Activated naive CD4-positive, alpha-beta T cell (primary cell): Measurements from ENCODE around the gene MIA2.
"Not testable (repeated sequence)": the region's sequence is repeated elsewhere in the genome, so short reads cannot be mapped to it uniquely, and the experiment has no call there.

ENCODE experiments used
- DNase-seq, 4 experiments: peaks; one replicate each; lab custom pipeline; 2025; lab: John Stamatoyannopoulos, UW

Gene MIA2

GRCh38 chr14:39341126-39341525, 107.4 kb downstream of the MIA2 start:
- not testable (repeated sequence) for DNase-seq

- DNase-seq = no peak
These were observed 109.1 kb downstream of the MIA2 start for GRCh38 chr14:39342768-39343167.

DNA sequence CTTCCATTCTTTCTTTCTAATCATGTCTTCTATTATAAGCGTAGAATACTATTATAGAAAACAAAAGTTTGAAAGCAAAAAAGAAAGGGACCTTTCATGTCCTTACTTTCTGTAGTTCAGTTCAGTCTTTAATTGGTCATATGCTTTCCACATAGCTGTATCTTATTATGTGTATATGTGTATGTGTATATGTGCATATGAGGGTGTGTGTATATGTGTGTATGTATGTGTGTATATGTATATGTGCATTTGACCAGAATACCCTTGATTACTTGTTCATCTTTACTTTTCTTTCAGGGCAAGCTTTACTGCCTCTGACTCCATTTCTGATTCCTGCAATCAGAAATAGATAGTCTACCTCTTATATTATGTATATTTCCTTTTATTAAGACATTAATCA, 109.9 kb downstream of the MIA2 start:
- no peak for DNase-seq

- no peak for DNase-seq
These were observed 117.2 kb downstream of the MIA2 start for GRCh38 chr14:39350866-39351265.

DNA sequence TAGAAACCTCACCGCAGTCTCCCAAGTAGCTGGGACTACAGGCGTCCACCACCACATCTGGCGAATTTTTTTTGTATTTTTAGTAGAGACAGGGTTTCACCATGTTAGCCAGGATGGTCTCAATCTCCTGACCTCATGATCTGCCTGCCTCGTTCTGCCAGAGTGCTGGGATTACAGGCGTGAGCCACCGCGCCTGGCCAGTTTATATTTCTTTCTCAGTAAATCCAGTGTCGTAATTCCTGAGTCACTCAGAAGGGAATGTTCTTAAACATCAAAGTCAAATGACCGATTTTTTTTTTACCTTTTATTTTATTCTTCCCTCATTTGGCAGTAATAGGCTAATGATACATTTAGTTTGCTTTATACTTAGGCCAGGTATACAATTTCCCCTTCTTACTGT, 118.0 kb downstream of the MIA2 start:
- DNase-seq = no peak

DNA sequence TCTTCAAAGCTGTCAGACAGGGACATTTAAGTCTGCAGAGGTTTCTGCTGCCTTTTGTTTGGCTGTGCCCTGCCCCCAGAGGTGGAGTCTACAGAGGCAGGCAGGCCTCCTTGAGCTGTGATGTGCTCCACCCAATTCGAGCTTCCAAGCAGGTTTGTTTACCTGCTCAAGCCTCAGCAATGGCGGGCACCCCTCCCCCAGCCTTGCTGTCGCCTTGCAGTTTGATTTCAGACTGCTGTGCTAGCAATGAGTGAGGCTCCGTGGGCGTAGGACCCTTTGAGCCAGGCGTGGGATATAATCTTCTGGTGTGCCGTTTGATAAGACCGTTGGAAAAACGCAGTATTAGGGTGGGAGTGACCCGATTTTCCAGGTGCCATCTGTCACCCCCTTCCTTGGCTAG, 125.4 kb downstream of the MIA2 start:
- DNase-seq = not testable (repeated sequence)

GRCh38 chr14:39360316-39360715, 126.6 kb downstream of the MIA2 start:
- no peak for DNase-seq

GRCh38 chr14:39361556-39361955, 127.8 kb downstream of the MIA2 start:
- not testable (repeated sequence) for DNase-seq

- no peak for DNase-seq
These were observed 130.8 kb downstream of the MIA2 start for GRCh38 chr14:39364509-39364908.

GRCh38 chr14:39365354-39365753, 131.6 kb downstream of the MIA2 start:
- DNase-seq = no peak

GRCh38 chr14:39366460-39367386, 133.0 kb downstream of the MIA2 start:
- DNase-seq = no peak

DNA sequence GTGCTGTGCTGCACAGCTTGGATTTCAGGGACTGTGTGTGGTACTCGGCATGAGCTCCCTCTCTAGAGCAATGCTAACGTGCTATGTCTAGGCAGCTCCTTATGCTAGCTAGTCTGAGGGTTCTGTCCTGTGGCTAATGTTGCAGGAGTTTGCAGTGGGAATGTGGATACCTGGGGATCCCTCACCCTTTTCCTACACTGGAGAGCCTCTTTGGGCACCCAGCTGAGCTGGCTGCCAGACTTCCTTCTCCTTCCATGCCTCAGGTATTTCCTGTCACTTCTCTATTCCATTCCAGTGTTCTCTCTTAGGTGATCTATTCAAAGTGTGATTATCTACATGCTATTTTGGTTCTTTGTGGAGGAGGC, 133.7 kb downstream of the MIA2 start:
- no peak for DNase-seq

DNA sequence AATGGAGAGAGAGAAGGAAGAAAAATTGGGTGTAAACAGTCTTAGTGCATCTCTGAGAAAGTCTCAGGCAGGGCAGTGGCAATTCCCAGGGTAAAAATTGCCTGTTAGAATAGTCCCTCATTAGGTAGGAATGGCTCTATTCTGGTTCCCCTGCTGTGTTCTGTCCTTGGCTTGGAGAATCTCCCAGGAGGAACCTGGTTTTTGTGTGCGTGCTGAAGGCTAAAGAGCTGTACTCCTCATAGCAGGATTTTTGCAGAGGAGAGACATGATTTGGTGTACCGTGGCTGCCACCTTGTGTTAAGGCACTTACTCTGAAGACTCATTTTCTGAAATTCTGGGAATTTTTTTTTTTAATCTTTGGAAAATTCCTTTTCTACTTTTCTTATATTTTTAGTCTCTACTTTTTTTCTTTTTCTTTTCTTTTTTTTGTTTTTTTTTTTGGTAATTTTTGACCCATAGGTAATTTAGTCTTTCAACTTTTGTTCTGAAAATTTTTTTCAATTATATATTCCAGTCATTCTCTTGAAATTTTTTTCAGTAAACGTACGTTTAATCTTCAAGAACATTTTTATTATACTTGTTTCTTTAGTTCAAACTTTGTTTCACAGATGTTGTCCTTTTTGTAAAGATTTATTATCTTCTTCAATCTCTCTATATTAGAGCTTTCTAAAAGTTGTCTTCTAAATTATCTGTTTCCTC, 134.7 kb downstream of the MIA2 start:
- no peak for DNase-seq

DNA sequence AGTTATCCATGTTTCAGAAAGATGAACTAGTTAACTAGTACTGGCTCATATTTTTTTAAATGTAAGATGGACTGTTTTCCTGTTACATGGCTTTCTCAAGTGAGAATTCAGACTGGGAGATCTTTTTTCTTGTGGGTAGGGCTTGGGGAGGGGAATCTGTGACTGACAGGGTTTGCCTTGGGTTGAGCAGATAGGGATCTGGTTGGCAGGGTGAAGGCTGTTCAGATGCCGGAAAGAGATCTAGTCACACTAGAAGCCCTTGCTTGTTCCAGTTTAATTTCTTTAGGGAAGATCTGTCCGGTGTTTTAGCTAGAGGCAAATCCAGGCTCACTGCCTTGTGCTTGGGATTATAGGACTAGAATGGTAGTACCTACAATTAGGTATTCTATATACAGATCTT, 135.3 kb downstream of the MIA2 start:
- DNase-seq = no peak

GRCh38 chr14:39370415-39370814, 136.7 kb downstream of the MIA2 start:
- no peak for DNase-seq

DNA sequence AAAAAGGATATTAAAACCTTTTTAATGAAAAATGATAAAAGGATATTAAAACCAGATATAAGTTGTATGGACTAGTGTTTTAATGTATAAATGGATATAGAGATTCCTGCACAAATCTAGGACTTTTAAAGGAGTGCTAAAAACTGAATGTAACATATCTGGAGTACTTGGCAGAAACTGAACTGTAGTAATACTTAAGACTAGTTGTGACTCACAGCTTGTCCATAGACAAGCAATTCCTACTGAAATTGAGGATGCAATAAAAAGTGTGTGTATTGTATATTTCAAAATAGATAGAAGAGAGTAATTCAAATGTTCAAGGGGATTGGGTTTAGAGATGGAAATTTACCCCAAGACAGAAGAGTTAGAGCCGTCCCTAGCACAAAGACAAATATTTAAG, 138.9 kb downstream of the MIA2 start:
- DNase-seq = no peak

GRCh38 chr14:39374851-39375250, 141.1 kb downstream of the MIA2 start:
- no peak for DNase-seq

- DNase-seq = no peak
These were observed 143.1 kb downstream of the MIA2 start for GRCh38 chr14:39376667-39377403.

GRCh38 chr14:39381366-39381765, 147.7 kb downstream of the MIA2 start:
- DNase-seq = no peak

DNA sequence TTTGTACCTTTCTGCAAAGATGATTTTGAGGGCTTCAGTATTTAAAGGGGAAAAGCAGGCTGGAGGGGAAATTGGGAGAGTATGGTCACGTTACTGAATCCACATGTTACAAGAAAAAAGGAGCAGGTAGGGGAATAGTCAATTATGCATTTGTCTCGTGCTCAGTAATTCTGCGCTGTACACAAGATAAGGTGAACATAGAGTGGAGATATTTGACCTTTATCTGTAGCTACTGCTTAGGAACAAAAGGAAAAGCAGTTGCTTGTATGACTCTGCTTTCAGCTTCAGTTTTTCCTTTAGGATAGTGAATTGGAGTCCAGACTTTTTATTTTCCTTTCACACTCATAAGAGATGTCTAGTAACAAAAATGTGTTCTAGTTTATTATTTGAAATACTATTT, 148.7 kb downstream of the MIA2 start:
- DNase-seq = no peak

DNA sequence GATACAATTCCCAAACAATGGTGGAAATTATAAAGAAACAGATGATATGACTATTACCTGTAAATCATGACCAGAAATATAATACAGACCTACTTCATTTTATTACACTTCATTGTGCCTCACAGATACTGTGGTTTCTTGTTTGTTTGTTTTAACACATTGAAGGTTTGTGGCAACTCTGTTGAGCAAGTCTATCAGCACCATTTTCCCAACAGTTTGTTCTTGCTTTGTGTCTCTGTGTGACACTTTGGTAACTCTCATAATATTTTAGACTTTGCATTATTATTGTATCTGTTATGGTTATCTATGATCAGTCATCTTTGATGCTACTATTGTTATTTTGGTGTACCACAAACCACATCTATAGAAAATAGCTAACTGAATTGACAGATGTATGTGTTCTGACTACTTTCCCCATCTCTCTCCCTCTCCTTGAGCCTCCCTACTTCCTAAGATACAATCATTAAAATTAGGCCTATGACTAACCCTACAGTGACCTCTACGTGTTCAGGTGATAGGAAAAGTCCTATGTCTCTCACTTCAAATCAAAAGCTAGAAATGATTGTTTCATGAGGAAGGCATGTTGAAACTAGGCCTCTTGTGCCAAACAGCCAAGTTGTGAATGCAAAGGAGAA, 149.4 kb downstream of the MIA2 start:
- DNase-seq = no peak

DNA sequence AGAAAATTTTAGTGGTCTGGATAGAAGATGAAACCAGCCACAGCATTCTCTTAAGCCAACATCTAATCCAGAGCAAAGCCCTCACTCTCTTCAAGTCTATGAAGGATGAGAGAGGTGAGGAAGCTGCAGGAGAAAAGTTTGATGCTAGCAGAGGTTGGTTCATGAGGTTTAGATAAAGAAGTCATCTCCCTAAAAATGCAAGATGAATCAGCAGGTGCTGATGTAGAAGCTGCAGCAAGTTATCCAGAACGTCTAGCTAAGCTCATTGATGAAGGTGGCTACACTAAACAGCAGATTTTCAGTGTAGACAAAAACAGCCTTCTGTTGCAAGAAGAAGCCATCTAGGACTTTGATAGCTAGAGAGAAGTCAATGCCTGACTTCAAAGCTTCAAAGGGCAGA, 150.0 kb downstream of the MIA2 start:
- no peak for DNase-seq
